IMR-90 (cell line): ENCODE results near the gene ZNF600. TPM values are rescaled to one million over a fixed set of nuclear protein-coding genes. Genes with fewer than 3 reads are reported as not detected.

ENCODE experiments used
- ATAC-seq: fragments of 200-7000 bp; cut with Tn5 transposase; 2 replicates; pipeline ENCODE4 v1.9.1; 2020; ENCODE audit warnings: low read depth, mild to moderate bottlenecking, moderate library complexity
- BruUV-seq: library from RNA; stranded (reverse); fragments of 400-500 nt; replicated peaks from 2 replicates; lab custom pipeline; 2021; lab: Mats Ljungman, UMichigan
- CTCF ChIA-PET: fragments of 300-600 bp; formaldehyde crosslinking; extraction: SDS; loops from one replicate; lab custom pipeline; 2021; ENCODE audit warnings: antibody characterized with exemption; lab: Yijun Ruan, JAX
- POLR2A ChIA-PET: fragments of 300-600 bp; sonication (Branson Sonifier 250); formaldehyde crosslinking; loops from one replicate; lab custom pipeline; 2022; ENCODE audit warnings: antibody characterized with exemption; ENCODE audit not compliant: unreplicated experiment; lab: Charles Lee
- DNase-seq: peaks from one replicate; pipeline ENCODE4 v3.0.0; 2013
- H2AFZ ChIP-seq: replicated peaks from 2 replicates; pipeline ENCODE3; 2013; ENCODE audit warnings: low read length, mild to moderate bottlenecking; ENCODE audit not compliant: poor library complexity
- H2AK5ac ChIP-seq: 2 replicates; pipeline ENCODE4 v1.6.1; 2013; ENCODE audit warnings: low read depth, low read length, inconsistent platforms
- H2AK9ac ChIP-seq: replicated peaks from 2 replicates; pipeline ENCODE3; 2013; ENCODE audit warnings: mild to moderate bottlenecking, low read depth, low read length, moderate library complexity; ENCODE audit not compliant: poor library complexity
- H2BK120ac ChIP-seq: 2 replicates; pipeline ENCODE4 v1.6.1; 2013; ENCODE audit warnings: low read depth, low read length, inconsistent platforms
- H2BK15ac ChIP-seq: 3 replicates; pipeline ENCODE4 v1.6.1; 2013; ENCODE audit warnings: low read depth, low read length, inconsistent platforms
- H2BK20ac ChIP-seq: 2 replicates; pipeline ENCODE4 v1.6.1; 2013; ENCODE audit warnings: low read depth, mild to moderate bottlenecking, inconsistent platforms, low read length, moderate library complexity
- H2BK5ac ChIP-seq: 2 replicates; pipeline ENCODE4 v1.6.1; 2013; ENCODE audit warnings: mild to moderate bottlenecking, low read depth, low read length, inconsistent platforms; ENCODE audit not compliant: poor library complexity, severe bottlenecking
- H3K14ac ChIP-seq: replicated peaks from 2 replicates; pipeline ENCODE4 v1.6.1; 2013; ENCODE audit warnings: low read depth, low read length, inconsistent platforms
- H3K18ac ChIP-seq: 2 replicates; pipeline ENCODE4 v1.6.1; 2013; ENCODE audit warnings: low read depth, low read length, control low read depth
- H3K23ac ChIP-seq: 2 replicates; pipeline ENCODE4 v1.6.1; 2013; ENCODE audit warnings: low read depth, low read length, inconsistent platforms
- H3K27ac ChIP-seq: 2 replicates; pipeline ENCODE4 v1.5.1; 2013; ENCODE audit warnings: mild to moderate bottlenecking, control low read depth, low read length; ENCODE audit not compliant: insufficient read depth
- H3K27me3 ChIP-seq: 2 replicates; pipeline ENCODE4 v1.6.1; 2013; ENCODE audit warnings: low read length; ENCODE audit not compliant: control insufficient read depth, insufficient read depth
- H3K36me3 ChIP-seq: 2 replicates; pipeline ENCODE4 v1.6.1; 2013; ENCODE audit warnings: low read length, mixed read lengths; ENCODE audit not compliant: control insufficient read depth, insufficient read depth
- H3K4ac ChIP-seq: 2 replicates; pipeline ENCODE4 v1.6.1; 2013; ENCODE audit warnings: low read depth, low read length, inconsistent platforms
- H3K4me1 ChIP-seq: 2 replicates; pipeline ENCODE4 v1.6.1; 2013; ENCODE audit warnings: low read length, mixed read lengths; ENCODE audit not compliant: control insufficient read depth, insufficient read depth
- H3K4me2 ChIP-seq: 2 replicates; pipeline ENCODE4 v1.6.1; 2013; ENCODE audit warnings: low read depth, mild to moderate bottlenecking, control low read depth, low read length, moderate library complexity
- H3K4me3 ChIP-seq: 2 replicates; pipeline ENCODE4 v1.5.1; 2013; ENCODE audit warnings: low read depth, mild to moderate bottlenecking, control low read depth, low read length, moderate library complexity; ENCODE audit not compliant: insufficient read depth
- H3K56ac ChIP-seq: 2 replicates; pipeline ENCODE4 v1.6.1; 2013; ENCODE audit warnings: low read length, inconsistent platforms; ENCODE audit not compliant: insufficient read depth; ENCODE audit errors: extremely low read depth
- H3K79me1 ChIP-seq, 2 experiments: 2 replicates each; pipeline ENCODE4 v1.6.1; 2013; ENCODE audit warnings: low read length in 2 of 2, inconsistent platforms in 1 of 2, low read depth in 1 of 2
- H3K9ac ChIP-seq: 2 replicates; pipeline ENCODE4 v1.6.1; 2013; ENCODE audit warnings: low read depth, low read length, control low read depth
- H3K9me1 ChIP-seq: 2 replicates; pipeline ENCODE4 v1.6.1; 2013; ENCODE audit warnings: low read length, inconsistent platforms; ENCODE audit not compliant: insufficient read depth
- H3K9me3 ChIP-seq: 2 replicates; pipeline ENCODE4 v1.6.1; 2013; ENCODE audit warnings: low read length; ENCODE audit not compliant: control insufficient read depth, insufficient read depth
- H4K20me1 ChIP-seq: 2 replicates; pipeline ENCODE4 v1.6.1; 2013; ENCODE audit warnings: low read length, inconsistent platforms; ENCODE audit not compliant: insufficient read depth
- H4K5ac ChIP-seq: 2 replicates; pipeline ENCODE4 v1.6.1; 2013; ENCODE audit warnings: mild to moderate bottlenecking, low read depth, low read length, control low read depth
- H4K8ac ChIP-seq, 2 experiments: 2 replicates each; pipeline ENCODE4 v1.6.1; 2013; ENCODE audit warnings: low read depth in 2 of 2, low read length in 2 of 2, control low read depth in 1 of 2, inconsistent platforms in 1 of 2
- H4K91ac ChIP-seq: 2 replicates; pipeline ENCODE4 v1.6.1; 2013; ENCODE audit warnings: low read depth, low read length, inconsistent platforms; ENCODE audit not compliant: insufficient read depth
- CEBPB ChIP-seq: IDR thresholded peaks from 2 replicates; pipeline ENCODE4 v1.6.1; 2012; ENCODE audit warnings: low read depth, low read length, improper control_type of control experiment
- FOS ChIP-seq: fragments of 150-350 bp; IDR thresholded peaks from 2 replicates; pipeline ENCODE4 v1.6.1; 2016; ENCODE audit warnings: low read depth, low read length
- MAFK ChIP-seq: IDR thresholded peaks from 2 replicates; pipeline ENCODE4 v1.6.1; 2012; ENCODE audit warnings: low read depth, low read length, improper control_type of control experiment
- MXI1 ChIP-seq: IDR thresholded peaks from 2 replicates; pipeline ENCODE4 v1.6.1; 2012; ENCODE audit warnings: low read depth, mild to moderate bottlenecking, low read length, moderate library complexity, borderline replicate concordance
- NFE2L2 ChIP-seq: fragments of 150-350 bp; IDR thresholded peaks from 2 replicates; pipeline ENCODE4 v1.6.1; 2016; ENCODE audit warnings: low read depth, mild to moderate bottlenecking, low read length
- POLR2A ChIP-seq: IDR thresholded peaks from 2 replicates; pipeline ENCODE4 v1.6.1; 2012; ENCODE audit warnings: mild to moderate bottlenecking, low read depth, low read length
- RFX5 ChIP-seq: IDR thresholded peaks from 2 replicates; pipeline ENCODE4 v1.8.0; 2012; ENCODE audit warnings: low read depth, mild to moderate bottlenecking, low read length, moderate library complexity
- WGBS, 2 experiments: methylation state at CpG; one replicate each; pipeline versions ENCODE4 v1.1.5 to v1.1.7; 2013; ENCODE audit warnings: missing lambda C conversion rate in 2 of 2; ENCODE audit not compliant: insufficient read length in 1 of 2; ENCODE audit errors: extremely low coverage in 2 of 2; 5-methylcytosine and 5-hydroxymethylcytosine counted together
- dilution Hi-C: fragments of 300-500 bp; cut with HindIII; formaldehyde crosslinking; loops from one replicate; pipeline ENCODE4 v1.14.3; 2018; ENCODE audit warnings: low sequenced_read_pairs; ENCODE audit not compliant: unreplicated experiment
- in situ Hi-C: fragments of 300-500 bp; cut with MboI; formaldehyde crosslinking; loops from 3 replicates; pipeline ENCODE4 v1.14.3; 2019; ENCODE audit warnings: low sequenced_read_pairs, inconsistent platforms, mixed read lengths
- intact Hi-C: fragments of 100-400 bp; cut with micrococcal nuclease; formaldehyde crosslinking; loops from 2 replicates; pipeline ENCODE4 v1.10.0; 2022
- polyA plus RNA-seq, 3 experiments: library from polyadenylated mRNA; depleted of rRNA; stranded (reverse); fragments of >200 nt; gene quantifications; 2 replicates each; pipeline ENCODE4 v1.2.3, GENCODE V29; 2012; ENCODE audit warnings: low replicate concordance in 1 of 3
- total RNA-seq: library from RNA; depleted of rRNA; stranded (reverse); fragments of >200 nt; gene quantifications from 2 replicates; pipeline ENCODE4 v1.2.3, GENCODE V29; 2012
- TF ChIP-seq, protein P1 (sequence below): conservative IDR thresholded peaks from 2 replicates; pipeline ENCODE4 v1.5.1; 2012; ENCODE audit warnings: mild to moderate bottlenecking, low read depth, low read length, improper control_type of control experiment
- TF ChIP-seq, protein P2 (sequence below): fragments of 150-350 bp; IDR thresholded peaks from 2 replicates; pipeline ENCODE4 v1.6.1; 2017; ENCODE audit warnings: mild to moderate bottlenecking, antibody characterized with exemption, low read length, low read depth
- TF ChIP-seq, protein P3 (sequence below): fragments of 150-350 bp; IDR thresholded peaks from 2 replicates; pipeline ENCODE4 v1.6.1; 2016; ENCODE audit warnings: low read depth, mild to moderate bottlenecking, low read length, moderate library complexity, borderline replicate concordance

The ZNF600 gene
- total and polyA plus RNA-seq, 2 of the 4 experiments (the other 2 are of a cell fraction), result 4.0 to 4.1 TPM

DNA sequence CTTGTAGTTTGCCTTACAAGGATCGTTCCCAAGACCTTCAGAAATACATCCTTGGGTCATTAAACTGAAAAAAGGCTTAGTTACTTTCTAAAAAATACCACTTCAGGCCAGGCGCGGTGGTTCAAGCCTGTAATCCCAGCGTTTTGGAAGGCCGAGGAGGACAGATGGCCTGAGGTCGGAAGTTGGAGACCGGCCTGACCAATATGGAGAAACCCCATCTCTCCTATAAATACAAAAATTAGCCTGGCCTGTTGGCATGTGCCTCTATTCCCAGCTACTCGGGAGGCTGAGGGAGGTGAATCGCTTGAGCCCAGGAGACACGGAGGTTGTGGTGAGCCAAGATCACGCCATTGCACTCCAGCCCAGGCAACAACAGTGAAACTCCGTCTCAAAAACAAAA, 37.1 kb upstream of the ZNF600 start:
- Histone ChIP-seq H3K9me3 (no peaks in the 10 kb centered on the region), H2BK120ac (no peak overlapping the region), H2AFZ (no peak overlapping the region), H3K4me3 (no peak overlapping the region), H2BK15ac (no peak overlapping the region), H3K56ac (no peak overlapping the region), H4K5ac (no peak overlapping the region), H2AK9ac (no peak overlapping the region), H4K91ac (no peak overlapping the region), H3K23ac (no peak overlapping the region), H3K79me1 (no peaks in the 10 kb centered on the region), H2AK5ac (no peak overlapping the region), H3K27me3 (no peaks in the 10 kb centered on the region), H3K36me3 (no peaks in the 10 kb centered on the region), H2BK5ac (no peak overlapping the region), H3K9ac (no peak overlapping the region), H3K9me1 (no peaks in the 10 kb centered on the region), H4K8ac (no peak overlapping the region), H3K18ac (no peak overlapping the region), H3K4me2 (no peak overlapping the region), H3K14ac (no peak overlapping the region), H3K4ac (no peak overlapping the region), H3K4me1 (no peaks in the 10 kb centered on the region), H3K27ac (no peak overlapping the region), H2BK20ac (no peak overlapping the region), H4K20me1 (no peaks in the 10 kb centered on the region)
- dilution Hi-C loops (no loop called here), in situ Hi-C loops (no loop called here), intact Hi-C loops (no loop called here)
- ChIA-PET POLR2A (no interaction called here), CTCF (no interaction called here)
- DNase-seq (no peak), ATAC-seq (no peak)
- no TSS peak for BruUV-seq
- WGBS, 2 experiments, result no CpG with 5 or more reads among the region's 12 CpGs
- no peak for TF ChIP-seq FOS
- TF ChIP-seq, protein P1, sequence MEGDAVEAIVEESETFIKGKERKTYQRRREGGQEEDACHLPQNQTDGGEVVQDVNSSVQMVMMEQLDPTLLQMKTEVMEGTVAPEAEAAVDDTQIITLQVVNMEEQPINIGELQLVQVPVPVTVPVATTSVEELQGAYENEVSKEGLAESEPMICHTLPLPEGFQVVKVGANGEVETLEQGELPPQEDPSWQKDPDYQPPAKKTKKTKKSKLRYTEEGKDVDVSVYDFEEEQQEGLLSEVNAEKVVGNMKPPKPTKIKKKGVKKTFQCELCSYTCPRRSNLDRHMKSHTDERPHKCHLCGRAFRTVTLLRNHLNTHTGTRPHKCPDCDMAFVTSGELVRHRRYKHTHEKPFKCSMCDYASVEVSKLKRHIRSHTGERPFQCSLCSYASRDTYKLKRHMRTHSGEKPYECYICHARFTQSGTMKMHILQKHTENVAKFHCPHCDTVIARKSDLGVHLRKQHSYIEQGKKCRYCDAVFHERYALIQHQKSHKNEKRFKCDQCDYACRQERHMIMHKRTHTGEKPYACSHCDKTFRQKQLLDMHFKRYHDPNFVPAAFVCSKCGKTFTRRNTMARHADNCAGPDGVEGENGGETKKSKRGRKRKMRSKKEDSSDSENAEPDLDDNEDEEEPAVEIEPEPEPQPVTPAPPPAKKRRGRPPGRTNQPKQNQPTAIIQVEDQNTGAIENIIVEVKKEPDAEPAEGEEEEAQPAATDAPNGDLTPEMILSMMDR, result no peak
- TF ChIP-seq RFX5, result no peak
- no peak for TF ChIP-seq CEBPB
- no peak for TF ChIP-seq MXI1
- TF ChIP-seq NFE2L2, result no peak
- no peak for TF ChIP-seq POLR2A
- TF ChIP-seq, protein P2, sequence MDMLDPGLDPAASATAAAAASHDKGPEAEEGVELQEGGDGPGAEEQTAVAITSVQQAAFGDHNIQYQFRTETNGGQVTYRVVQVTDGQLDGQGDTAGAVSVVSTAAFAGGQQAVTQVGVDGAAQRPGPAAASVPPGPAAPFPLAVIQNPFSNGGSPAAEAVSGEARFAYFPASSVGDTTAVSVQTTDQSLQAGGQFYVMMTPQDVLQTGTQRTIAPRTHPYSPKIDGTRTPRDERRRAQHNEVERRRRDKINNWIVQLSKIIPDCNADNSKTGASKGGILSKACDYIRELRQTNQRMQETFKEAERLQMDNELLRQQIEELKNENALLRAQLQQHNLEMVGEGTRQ, result no peak
- no peak for TF ChIP-seq MAFK
- TF ChIP-seq, protein P3, sequence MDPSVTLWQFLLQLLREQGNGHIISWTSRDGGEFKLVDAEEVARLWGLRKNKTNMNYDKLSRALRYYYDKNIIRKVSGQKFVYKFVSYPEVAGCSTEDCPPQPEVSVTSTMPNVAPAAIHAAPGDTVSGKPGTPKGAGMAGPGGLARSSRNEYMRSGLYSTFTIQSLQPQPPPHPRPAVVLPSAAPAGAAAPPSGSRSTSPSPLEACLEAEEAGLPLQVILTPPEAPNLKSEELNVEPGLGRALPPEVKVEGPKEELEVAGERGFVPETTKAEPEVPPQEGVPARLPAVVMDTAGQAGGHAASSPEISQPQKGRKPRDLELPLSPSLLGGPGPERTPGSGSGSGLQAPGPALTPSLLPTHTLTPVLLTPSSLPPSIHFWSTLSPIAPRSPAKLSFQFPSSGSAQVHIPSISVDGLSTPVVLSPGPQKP, result no peak
